NCI-H82 (cell line): ENCODE results near the gene RSRC1.
"Not testable (repeated sequence)": the region's sequence is repeated elsewhere in the genome, so short reads cannot be mapped to it uniquely, and the experiment has no call there.

Source experiments
- DNase-seq: peaks from one replicate; lab custom pipeline; 2025; lab: John Stamatoyannopoulos, UW

Gene RSRC1

DNA sequence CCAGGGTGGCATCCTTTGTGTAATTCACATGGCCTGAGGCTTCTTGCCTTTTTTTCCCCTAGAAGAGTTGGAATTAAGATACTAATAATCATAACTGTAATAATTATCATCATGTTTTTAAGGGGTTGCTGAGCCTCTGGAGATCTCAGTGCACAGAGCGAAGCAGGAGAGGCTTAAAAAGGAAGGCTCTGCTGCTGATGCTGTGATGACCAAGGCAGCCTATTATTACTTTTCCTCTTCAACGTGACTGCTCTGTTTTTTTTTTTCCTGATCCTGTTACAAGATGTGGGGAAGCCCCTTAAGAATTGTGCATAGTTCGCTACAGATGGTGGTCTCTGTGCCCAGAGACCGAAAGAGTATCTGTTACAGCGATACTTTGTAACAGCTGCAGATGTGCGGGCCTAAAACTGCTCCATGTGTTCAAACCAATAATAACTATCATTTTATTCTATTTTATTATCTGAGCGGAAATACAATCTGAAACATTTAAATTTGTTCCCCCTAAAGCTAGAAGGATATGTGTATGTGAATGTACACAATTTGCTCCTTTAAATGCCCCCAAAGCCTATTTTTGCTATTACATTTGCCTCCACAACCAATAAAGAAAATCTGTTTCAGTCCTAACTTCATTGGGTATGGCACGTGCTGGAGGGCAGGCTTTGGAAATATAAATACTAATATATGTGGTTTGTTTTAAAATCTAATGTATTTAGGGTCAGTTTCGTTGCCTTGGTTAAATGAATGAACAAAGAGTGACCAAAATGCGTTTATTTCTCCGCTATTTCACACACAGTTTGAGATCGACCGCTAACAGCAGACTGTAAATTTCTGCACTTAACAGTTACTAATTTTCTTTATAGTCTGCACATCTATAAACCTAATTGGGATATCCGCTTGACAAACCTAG lies 8.3 kb upstream of the RSRC1 start:
- DNase-seq, result peak; percentile 55

DNA sequence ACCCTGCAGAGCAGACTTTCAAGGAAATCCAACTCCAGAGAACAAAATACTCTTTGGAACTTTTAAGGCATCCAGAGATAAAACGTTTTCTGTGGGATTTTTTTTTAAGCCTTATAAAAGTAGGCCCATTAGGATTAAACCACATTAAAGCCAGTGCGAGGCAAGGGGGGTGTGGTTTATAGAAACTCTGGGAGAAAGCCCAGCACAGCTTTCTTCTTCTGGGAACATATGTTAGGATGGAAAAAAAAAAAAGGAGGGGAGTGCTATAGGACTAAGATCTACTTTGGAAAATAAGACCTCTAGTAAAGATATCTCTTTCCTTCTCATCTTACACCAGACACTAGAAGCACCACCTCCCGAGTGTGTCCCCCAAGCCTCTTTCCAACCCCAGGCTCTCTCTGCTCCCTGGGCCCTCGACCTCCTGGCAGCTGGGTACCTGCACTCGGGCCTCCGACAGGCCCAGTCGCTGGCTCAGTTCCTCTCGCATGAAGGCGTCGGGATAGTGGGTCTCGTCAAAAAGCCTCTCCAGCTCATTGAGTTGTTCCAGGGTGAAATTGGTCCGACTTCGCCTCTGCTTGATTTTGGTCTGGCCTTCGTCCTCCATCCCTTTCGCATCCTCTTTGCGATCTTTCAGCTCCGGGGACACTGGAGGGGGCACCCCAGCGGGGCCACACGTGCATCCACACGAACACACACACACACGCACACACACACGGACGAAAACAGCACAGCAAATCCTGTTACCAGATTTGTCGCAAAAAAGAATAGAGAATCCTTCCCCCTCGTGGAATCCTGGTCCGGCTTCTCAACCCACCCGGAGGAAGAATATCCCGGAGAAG lies 7.4 kb upstream of the RSRC1 start:
- DNase-seq, result peak; percentile 90

DNA sequence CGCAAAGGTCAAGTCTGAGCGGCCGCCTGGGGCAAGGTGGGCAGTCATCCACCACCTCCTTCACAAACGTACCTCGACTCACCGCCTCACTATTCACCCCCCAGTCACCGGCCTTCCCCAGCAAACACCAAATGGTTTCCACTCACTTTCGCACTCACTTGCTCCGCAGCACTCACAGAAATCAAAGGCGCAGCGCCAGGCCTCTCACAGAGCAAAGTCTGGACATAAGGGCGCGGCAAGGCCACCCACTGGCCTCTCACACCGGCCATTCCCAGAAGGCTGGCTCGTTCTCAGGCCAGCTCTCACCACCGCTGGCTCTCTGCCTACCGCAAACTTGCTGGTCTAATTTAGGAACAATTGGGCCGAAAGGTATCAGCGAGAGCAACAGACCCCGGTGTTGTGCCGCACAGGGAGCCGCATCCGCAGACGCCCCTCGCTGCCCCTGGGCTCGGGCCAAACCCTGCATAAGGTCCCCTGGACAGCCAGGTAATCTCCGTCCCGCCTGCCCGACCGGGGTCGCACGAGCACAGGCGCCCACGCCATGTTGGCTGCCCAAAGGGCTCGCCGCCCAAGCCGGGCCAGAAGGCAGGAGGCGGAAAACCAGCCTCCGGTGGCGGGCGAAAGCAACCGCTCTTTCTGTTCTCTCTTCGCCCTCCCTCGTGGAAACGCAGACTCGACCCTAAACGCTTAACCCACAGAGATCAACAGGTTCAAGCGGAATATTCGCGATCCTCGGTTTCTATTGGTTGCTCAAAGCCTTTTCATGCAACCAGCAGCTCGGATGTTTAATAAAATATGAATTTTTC lies 6.6 kb upstream of the RSRC1 start:
- DNase-seq, result no peak

DNA sequence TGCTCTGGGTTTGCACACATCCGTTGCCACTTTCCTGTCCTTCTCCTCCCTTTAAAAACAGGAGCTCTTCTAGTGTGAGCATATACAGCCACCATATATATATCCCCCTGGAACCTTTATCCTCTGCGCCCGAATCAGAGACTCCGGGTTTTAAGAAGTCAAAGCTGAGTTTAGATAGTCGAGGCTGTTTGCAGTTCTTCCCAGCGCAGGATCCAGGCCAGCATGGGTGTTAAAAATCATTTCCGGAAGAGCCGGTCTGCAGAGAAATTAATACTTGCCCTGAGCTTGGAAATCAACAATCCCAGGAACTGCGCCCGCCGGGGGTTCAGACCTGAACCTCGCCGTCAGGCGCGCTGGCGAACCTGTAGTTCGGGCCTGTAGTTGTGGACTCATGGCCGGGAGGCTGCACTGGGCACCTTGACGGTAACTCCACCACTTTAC lies 6.0 kb upstream of the RSRC1 start:
- no peak for DNase-seq

DNA sequence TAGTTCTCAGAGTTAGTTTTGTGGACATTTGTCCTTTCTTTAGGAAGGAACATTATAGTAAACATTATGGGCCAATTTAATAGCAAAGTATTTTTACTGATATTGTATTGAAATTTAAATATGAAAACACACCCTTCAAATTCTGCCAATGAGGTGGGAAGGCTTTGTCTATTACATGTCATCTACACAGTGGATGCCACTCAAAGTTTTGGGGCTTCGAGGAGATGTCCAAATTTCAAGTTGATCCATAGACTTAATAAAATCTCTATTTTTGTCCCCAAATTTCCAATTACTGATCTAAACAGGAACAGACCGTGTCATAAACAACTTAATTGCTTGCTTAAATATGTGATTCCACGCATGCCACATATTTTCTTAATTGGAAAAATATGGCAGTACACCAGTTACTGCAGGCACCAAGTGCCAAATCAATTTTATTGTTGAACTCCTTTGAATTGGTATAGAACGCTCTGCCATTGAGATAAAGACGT lies 5.4 kb upstream of the RSRC1 start:
- DNase-seq, result no peak

DNA sequence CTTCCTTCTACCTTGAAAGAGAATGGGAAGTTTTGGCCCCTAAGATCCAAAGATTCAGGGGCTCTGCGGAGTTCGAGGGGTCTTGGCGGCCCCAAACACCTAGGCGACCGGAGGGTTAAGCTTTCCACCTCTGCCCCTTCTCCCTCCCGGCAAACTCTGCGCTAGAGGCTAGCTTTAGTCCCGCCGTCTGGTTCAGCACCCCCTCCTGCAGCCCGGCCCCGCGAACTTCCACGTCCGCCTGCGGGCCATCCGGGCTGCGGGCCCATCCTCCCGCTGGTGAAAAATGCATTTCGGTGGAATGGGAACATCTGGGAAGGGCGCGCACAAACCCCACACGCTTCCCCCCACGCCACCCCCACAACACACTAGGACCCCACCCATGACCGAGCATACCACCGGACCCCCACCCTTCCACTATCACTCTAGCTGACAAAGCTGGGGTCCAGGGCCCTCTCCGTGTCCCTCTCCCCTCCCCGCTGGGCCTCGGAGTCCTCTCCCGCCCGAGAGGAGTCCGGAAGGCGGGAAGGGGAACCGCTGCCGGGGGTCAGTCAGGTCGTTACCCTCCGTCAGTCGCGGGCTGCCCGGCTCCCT lies 4.7 kb upstream of the RSRC1 start:
- peak; percentile 36 for DNase-seq

DNA sequence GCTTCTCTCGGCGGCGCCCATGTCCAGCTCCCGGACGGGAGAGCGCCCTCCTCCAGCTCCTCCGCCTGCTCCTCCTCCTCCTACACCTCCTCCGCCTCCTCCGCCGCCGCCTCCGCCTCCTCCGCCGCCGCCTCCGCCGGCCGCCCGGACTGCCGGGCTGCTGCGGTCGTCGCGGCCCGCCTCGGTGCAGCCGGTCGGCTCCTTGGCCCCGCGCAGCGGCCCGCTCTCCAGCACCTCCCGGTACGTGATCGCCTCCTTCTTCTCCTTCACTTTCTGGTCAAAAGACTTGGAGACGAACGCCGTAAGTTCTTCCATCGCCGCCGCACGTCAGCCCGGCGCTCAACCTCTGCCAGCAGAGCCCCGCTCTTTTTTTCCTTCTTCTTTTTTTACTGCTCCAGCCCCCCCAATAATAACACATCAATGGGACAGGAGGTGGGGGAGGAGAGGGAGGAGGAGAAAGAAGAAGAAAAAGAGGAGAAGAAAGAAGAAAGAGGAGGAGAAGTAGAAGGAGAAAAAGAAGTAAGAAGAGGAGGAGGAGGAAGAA lies 4.1 kb upstream of the RSRC1 start:
- peak; percentile 74 for DNase-seq

DNA sequence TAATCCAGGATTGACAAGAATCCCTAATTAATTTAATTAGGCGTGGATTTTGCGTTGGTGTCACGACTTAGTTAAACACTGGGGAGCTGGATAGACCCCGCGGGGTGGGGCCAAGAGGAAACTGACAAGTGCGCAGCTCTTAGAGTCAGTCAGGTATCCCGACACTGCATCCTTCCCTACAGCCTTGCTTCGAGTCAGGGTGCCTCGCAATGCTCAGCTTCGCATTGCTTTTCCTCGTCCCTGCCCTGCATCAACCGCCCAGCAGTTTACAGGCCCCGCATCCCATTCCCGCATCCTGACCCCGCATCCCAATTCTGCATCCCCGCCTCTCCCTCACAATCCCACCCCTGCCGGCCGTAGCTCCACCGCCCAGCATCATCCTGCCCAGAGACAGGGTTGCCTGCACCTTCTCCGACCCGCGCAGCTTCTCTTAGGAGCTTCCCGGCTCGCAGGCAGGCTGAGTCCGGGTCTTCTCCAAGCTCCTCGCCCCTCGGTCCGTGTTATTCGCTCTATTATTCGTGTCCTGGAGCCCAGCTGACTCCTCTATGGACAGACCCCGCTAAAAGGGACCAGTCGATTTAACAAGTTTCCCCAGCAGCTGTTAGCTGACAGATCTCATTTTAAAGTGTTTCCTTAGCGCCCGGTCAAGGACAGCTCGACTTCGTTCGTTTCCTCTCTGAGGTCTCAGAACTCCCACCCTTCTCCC lies 3.0 kb upstream of the RSRC1 start:
- DNase-seq, result peak; percentile 87

DNA sequence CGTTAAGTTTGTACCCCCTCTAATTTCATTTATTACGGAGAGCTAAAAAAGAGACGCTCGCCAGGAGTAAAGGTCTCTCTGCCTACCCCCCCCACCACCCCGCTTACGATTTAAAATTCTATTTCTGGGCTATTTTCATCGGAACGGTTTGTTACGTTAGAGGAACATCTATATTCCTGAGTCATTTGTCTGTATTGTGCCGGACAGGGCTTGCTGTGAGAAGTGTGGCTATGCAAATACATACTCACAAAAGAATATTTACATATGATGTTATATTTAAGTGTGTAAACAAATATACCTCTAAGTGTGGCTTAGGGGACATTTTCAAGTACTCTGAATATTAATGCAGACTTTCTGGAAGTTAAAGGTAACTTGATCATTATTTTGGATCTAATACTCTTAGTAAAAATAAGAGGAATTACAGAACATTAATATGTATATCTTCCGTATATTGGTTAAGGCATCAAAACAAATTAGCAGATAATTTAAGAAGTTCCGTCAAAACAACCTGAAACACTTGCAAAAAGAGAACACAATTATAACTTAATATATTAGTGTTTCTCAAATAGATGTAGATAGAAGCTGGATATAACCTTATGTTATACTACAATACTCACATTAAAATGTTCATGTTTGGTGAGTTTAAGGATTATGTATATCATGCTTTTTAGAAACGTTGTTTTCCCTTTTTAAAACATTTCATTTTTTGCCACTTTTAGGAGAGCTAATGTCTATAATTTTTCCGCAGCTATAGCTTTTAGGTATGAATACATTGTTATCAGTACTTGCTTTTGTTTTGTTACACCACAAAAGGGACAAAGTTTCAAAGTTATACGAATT lies 2.1 kb upstream of the RSRC1 start:
- no peak for DNase-seq

DNA sequence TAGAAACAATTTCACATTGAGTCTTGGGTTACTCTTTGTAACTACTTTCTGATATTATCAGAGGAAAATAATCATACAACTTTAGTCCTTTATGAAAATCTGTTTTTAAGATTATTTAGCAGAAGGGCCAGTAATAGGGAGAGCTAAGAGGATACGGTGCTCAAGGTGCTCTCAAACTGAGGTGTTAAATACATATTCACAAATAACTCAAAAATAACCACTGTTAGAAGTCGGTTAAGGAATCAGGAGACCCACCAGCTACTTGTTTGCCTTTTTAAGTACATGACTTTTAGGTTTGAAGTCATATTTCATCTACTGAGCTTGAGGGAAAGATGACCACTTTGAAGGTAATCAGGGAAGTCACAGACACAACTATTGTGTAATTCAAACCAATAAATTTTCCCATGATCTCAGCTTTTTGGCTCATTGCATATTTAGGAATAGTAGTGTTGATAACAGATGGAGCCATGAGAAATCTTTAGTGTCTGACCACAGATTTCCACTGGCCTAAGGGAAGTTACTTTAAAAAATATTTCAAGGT lies 1.4 kb upstream of the RSRC1 start:
- no peak for DNase-seq

DNA sequence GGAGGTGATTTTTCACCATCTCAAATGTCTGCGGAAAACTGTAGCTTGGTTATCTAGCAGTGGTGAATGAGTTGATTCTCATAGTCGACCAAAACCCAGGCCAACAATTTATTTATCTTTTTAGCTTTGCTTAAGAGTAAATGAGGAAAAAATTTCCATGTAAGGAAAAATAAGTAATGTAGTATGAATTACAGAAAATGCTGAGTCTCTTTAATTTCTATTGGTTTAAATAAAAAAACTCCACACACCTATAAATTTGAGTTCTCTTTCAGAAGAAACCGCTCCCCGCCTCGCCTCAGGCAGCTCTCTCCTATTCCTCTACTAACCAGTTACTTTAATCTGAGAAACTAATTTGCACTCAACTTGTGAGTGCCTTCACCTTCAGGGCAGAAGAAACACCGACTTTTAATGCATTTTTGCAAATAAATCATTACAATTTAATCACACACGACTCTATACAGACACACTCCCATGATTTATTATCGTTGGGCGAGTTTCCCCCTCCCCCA lies 540 bp upstream of the RSRC1 start:
- no peak for DNase-seq

DNA sequence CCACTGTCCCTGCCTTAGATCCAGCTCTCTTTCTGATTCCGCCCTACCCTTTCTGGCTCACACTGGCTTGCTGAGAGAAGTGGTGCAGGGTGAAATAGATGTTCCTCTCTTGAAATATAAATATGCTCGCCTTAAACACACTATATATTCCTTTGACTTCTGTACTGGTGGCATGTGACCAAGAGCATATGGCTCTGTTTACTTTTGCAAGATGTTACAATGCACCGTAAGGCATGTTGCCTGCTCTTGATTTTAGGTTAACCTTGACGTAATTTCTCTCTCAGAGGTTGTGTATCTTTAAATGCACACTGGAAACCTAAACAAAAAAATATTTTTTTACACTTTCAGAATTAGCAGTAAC lies 749 bp downstream of the RSRC1 start:
- DNase-seq, result no peak

DNA sequence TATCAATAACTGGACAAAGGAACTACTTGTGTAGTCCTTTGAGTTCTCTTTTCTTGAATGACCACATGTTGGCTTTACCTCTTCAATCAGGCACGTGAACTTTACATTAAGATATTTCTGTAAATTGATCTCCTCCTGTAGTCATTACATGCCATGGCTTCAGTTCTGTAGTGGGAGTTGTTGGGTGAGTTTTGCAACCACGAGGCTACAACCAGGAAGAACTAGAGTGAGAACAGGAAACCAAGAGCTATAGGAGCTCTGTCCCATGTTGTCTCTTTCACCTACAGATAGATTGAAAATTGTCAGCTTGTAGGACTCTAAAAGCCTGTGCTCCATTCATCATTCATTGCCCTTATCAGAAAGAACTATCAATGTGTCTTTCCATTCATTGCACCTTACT lies 2.0 kb downstream of the RSRC1 start:
- no peak for DNase-seq

DNA sequence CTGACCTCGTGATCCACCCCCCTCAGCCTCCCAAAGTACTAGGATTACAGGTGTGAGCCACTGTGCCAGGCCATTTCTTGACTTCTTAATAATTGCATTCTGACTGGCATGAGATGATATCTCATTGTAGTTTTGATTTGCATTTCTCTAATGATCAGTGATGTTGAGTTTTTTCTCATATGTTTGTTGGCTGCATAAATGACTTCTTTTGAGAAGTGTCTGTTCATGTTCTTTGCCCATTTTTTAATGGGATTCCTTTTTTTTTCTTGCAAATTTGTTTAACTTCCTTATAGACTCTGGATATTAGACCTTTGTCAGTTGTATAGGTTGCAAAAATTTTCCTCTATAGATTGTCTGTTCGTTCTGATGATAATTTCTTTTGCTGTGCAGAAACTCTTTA lies 3.7 kb downstream of the RSRC1 start:
- not testable (repeated sequence) for DNase-seq

DNA sequence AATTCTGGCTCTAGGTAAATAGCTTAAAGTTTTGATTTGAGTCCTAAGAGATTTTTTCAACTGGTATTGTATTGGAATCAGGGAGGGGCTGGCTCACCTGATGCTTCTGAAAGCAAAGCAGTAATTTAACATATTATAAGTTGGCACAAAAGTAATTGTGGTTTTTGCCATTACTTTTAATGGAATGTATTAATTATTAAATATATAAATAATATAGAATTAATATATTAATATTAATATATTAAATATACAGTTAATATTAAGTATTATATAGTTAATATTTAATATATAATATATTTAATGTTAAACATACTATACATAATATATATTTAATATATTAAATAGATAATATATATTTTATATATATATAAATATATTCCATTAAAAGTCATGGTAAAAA lies 10.4 kb downstream of the RSRC1 start:
- DNase-seq, result no peak

DNA sequence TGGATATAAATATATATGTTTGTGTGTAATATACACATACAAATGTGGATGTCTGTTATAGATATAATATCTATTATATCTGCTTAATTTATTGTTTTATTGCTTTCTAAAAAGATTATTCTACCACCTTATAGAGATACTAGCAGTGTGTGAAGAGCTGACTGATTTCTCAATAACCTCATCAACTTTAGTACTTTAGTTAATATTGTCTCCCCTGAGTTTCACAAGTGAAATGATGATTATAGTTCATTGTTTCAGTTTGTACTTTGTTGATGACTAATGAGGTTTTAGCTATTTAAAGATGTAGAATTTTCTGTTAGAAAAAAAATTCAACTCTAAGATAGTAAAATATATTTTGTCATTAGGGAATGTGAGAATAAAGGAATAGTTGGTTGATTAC lies 11.4 kb downstream of the RSRC1 start:
- no peak for DNase-seq

DNA sequence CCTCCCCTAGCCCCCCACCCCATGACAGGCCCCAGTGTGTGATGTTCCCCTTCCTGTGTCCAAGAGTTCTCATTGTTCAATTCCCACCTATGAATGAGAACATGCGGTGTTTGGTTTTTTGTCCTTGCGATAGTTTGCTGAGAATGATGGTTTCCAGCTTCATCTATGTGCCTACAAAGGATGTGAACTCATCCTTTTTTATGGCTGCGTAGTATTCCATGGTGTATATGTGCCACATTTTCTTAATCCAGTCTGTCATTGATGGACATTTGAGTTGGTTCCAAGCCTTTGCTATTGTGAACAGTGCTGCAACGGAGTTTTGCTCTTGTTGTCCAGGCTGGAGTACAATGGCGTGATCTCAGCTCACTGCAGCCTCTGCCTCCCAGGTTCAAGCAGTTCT lies 12.8 kb downstream of the RSRC1 start:
- DNase-seq, result not testable (repeated sequence)

DNA sequence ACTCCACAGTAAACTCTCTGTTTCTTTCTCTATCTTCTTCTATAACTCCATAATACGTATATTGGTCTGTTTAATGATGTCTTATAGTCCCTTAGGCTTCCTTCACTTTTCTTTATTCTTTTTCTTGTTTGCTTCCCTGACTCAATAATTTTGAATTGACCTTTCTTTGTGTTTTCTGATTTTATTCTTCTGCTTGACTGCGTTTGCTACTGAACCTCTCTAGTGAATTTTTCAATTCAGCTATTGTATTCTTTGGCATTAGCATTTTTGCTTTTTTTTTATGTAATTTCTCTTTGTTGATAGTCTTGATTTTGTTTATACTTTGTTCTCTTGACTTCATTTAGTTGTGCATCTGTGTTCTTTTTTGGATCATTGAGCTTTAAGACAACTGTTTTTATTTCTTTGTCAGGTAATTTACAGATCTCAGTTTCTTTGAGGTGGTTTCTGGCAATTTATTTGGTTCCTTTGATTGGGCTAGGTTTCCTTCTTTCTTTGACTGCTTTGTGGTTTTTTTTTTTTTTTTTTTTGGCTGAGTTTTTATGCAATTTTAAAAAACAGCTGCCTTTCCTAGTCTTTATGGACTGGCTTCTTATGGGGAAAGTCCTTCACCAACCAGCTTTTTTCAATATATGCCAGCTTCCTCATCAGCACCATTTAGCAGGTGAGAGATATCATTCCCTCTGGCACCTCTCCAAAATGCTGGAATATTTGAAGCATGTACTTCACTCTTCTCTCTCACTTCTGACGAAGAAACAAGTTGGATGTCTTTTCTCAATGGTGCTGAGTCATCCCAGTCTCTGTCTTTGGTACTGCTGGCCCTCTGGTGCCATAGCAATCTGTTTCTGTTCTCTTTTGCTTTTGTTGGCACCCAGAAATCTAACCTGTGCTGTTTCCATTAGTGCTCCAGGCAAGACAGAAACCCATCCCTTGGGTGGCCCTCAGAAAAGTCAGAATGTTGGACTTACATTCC lies 17.6 kb downstream of the RSRC1 start:
- no peak for DNase-seq
